Hepatocyte (in vitro differentiated cells): ENCODE results near the gene NODAL.

Source experiments
- CTCF ChIP-seq: fragments of 200-600 bp; sonication (generic); IDR thresholded peaks from 2 replicates; pipeline ENCODE4 v1.5.1; 2016; ENCODE audit warnings: antibody characterized with exemption, mild to moderate bottlenecking; ENCODE audit not compliant: poor library complexity
- EZH2phosphoT487 ChIP-seq: fragments of 200-600 bp; sonication (generic); IDR thresholded peaks from one replicate; pipeline ENCODE4 v1.6.1; 2018; ENCODE audit warnings: antibody characterized with exemption, mild to moderate bottlenecking, low read depth, moderate library complexity; ENCODE audit not compliant: unreplicated experiment, severe bottlenecking

GRCh38 chr10:70412356-70412755, 29.1 kb downstream of the NODAL start:
- TF ChIP-seq EZH2phosphoT487 (no peak), CTCF (no peak)
